Neuronal stem cell (in vitro differentiated cells): ENCODE measurements around the gene METAP1D.
A peak's percentile ranks its signal among the peaks of the same experiment; 100 is the strongest.

Experiments
- DNase-seq: peaks from one replicate; pipeline ENCODE4 v3.0.0-alpha.2; 2013; ENCODE audit warnings: low spot score
- H2AFZ ChIP-seq: one replicate; pipeline ENCODE4 v1.6.1; 2013; ENCODE audit warnings: mild to moderate bottlenecking, low read length, inconsistent platforms
- H2AK5ac ChIP-seq: 2 replicates; pipeline ENCODE4 v1.6.1; 2013; ENCODE audit warnings: low read depth, mild to moderate bottlenecking, inconsistent platforms, low read length, moderate library complexity, mixed read lengths
- H2BK120ac ChIP-seq: 2 replicates; pipeline ENCODE4 v1.6.1; 2013; ENCODE audit warnings: low read depth, mild to moderate bottlenecking, inconsistent platforms, low read length, moderate library complexity, mixed read lengths
- H2BK12ac ChIP-seq: one replicate; pipeline ENCODE4 v1.6.1; 2013; ENCODE audit warnings: low read length, inconsistent platforms
- H2BK15ac ChIP-seq: 2 replicates; pipeline ENCODE4 v1.6.1; 2013; ENCODE audit warnings: mild to moderate bottlenecking, low read length, inconsistent platforms, mixed read lengths
- H2BK5ac ChIP-seq: one replicate; pipeline ENCODE4 v1.6.1; 2013; ENCODE audit warnings: inconsistent platforms, mild to moderate bottlenecking, low read length, moderate library complexity
- H3K14ac ChIP-seq: one replicate; pipeline ENCODE4 v1.6.1; 2013; ENCODE audit warnings: low read length, inconsistent platforms
- H3K18ac ChIP-seq: 2 replicates; pipeline ENCODE4 v1.6.1; 2013; ENCODE audit warnings: low read length, inconsistent platforms
- H3K23ac ChIP-seq: 2 replicates; pipeline ENCODE4 v1.6.1; 2013; ENCODE audit warnings: low read depth, mild to moderate bottlenecking, mixed read lengths, low read length, inconsistent platforms; ENCODE audit not compliant: poor library complexity
- H3K27ac ChIP-seq: replicated peaks from 3 replicates; pipeline ENCODE4 v1.5.1; 2013; ENCODE audit warnings: low read length, inconsistent platforms
- H3K27me3 ChIP-seq, 3 experiments: 2 replicates each; pipeline ENCODE4 v1.6.1; 2013; ENCODE audit warnings: low read length in 3 of 3, mild to moderate bottlenecking in 2 of 3, inconsistent platforms in 1 of 3, low read depth in 1 of 3, mixed read lengths in 1 of 3, moderate library complexity in 1 of 3; ENCODE audit not compliant: control insufficient read depth in 3 of 3, insufficient read depth in 3 of 3
- H3K36me3 ChIP-seq, 2 donors: replicated peaks in 1 of 2; 2 replicates each; pipeline ENCODE4 v1.6.1; 2013; ENCODE audit warnings: low read length in 2 of 2; ENCODE audit not compliant: control insufficient read depth in 2 of 2, insufficient read depth in 2 of 2
- H3K4ac ChIP-seq: 2 replicates; pipeline ENCODE4 v1.6.1; 2013; ENCODE audit warnings: inconsistent platforms, mild to moderate bottlenecking, low read length, moderate library complexity
- H3K4me1 ChIP-seq, 2 donors: 1 replicate in 1 of 2; 2 replicates in 1 of 2; pipeline ENCODE4 v1.6.1; 2013; ENCODE audit warnings: low read length in 2 of 2, low read depth in 1 of 2; ENCODE audit not compliant: control insufficient read depth in 2 of 2, insufficient read depth in 1 of 2
- H3K4me2 ChIP-seq: one replicate; pipeline ENCODE4 v1.6.1; 2013; ENCODE audit warnings: mild to moderate bottlenecking, low read length, inconsistent platforms; ENCODE audit not compliant: insufficient read depth, poor library complexity, severe bottlenecking
- H3K4me3 ChIP-seq, 2 donors: 2 replicates each; pipeline ENCODE4 v1.5.1; 2013; ENCODE audit warnings: low read length in 2 of 2, mild to moderate bottlenecking in 2 of 2, inconsistent platforms in 1 of 2, moderate library complexity in 1 of 2
- H3K79me1 ChIP-seq: one replicate; pipeline ENCODE4 v1.6.1; 2013; ENCODE audit warnings: low read depth, mild to moderate bottlenecking, inconsistent platforms, low read length, moderate library complexity
- H3K9ac ChIP-seq: one replicate; pipeline ENCODE4 v1.6.1; 2013; ENCODE audit warnings: mild to moderate bottlenecking, low read depth, low read length, inconsistent platforms; ENCODE audit not compliant: poor library complexity
- H3K9me3 ChIP-seq, 2 donors: replicated peaks in 1 of 2; 2 replicates each; pipeline versions ENCODE3 to v1.6.1; 2013; ENCODE audit warnings: low read length in 2 of 2, mild to moderate bottlenecking in 2 of 2, inconsistent platforms in 1 of 2, low read depth in 1 of 2, mixed read lengths in 1 of 2, moderate library complexity in 1 of 2; ENCODE audit not compliant: control insufficient read depth in 2 of 2, insufficient read depth in 1 of 2
- H4K8ac ChIP-seq: one replicate; pipeline ENCODE4 v1.6.1; 2013; ENCODE audit warnings: low read depth, mild to moderate bottlenecking, inconsistent platforms, low read length, moderate library complexity
- H4K91ac ChIP-seq: one replicate; pipeline ENCODE4 v1.6.1; 2013; ENCODE audit warnings: low read length, low read depth, mild to moderate bottlenecking, inconsistent platforms; ENCODE audit not compliant: poor library complexity
- WGBS, 2 donors: extraction: QIAGEN DNeasy Blood & Tissue Kit; methylation state at CpG; one replicate each; pipeline ENCODE4 v1.1.7; 2013; ENCODE audit warnings: missing lambda C conversion rate in 2 of 2, mixed read lengths in 1 of 2; ENCODE audit not compliant: insufficient read length in 2 of 2, insufficient replicate concordance in 1 of 2; ENCODE audit errors: extremely low coverage in 2 of 2; 5-methylcytosine and 5-hydroxymethylcytosine counted together

The METAP1D gene

DNA sequence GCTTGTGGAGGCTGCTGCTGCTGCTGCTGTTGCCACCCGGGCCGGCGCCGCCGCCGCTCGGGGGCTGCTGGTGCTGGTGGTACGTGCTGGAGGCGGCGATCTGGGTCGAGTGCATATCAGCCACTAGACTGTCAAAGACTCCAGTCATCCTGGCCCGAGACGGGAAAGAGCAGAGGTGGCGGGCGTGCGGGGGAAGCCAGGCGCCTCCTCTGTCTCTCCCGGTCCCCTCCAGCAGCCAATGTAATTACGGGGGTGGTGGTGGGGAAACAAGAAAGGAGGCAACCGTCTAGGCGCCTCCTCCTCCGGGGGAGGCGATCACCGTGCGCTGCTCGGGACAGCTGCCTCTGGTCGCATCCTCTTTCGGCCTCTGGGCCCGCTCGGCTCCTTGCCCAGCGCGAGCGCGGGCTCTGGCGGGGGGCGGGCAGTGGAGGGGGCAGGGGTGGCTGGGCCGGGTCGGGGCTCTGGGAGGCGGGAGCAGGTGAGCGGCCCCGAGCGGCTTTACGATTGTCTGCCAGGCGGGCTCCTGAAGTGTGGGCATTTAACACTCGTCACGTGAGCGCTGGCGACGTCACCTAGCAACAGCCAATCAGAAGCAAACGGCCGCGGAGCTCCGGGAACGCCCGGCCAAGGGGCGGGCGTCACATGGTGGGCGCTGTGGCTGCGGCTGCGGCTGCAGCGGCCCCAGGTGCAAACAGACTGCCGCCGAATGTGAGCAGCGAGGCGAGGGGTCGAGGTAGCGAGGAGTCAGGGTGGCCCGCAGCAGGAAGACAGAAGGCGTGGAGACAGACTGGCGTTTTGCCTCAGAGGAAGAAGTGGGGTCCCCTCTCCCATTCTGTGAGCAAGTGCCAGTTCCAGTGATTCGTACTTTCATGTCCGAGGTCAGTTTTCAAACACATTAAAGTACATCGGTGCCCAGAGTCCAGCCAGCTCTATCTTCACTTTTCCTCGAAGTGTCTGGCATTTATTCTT lies 102.9 kb downstream of the METAP1D start, which contains the start of gene DLX2:
Gene DLX2, minus strand, starts transcription at position 510 of the 969 bp plus-strand sequence. Its CDS starts 362 bp downstream, at position 148.
- Histone ChIP-seq H2AFZ (peak within 1 kb of the TSS; percentile 95), H3K4ac (no peak within 1 kb of the TSS), H2BK12ac (no peak within 1 kb of the TSS), H3K79me1 (no peaks in the 10 kb centered on the region), H3K23ac (peak within 1 kb of the TSS; percentile 74), H3K4me3 (peak within 1 kb of the TSS; percentile 44 to 51), H3K9me3 (peaks cover 0 to 3% of the 10 kb centered on the region in 2 donors), H3K27ac (no peak within 1 kb of the TSS), H2BK5ac (peak within 1 kb of the TSS; percentile 85), H2BK15ac (peak within 1 kb of the TSS; percentile 72), H3K36me3 (no peaks in the 10 kb centered on the region), H3K18ac (peak within 1 kb of the TSS; percentile 69), H2BK120ac (no peak within 1 kb of the TSS), H3K9ac (peak within 1 kb of the TSS; percentile 81), H2AK5ac (no peak within 1 kb of the TSS), H3K27me3 (peaks cover 47 to 88% (median 87%) of the 10 kb centered on the region in 3 experiments), H4K91ac (no peak within 1 kb of the TSS), H4K8ac (no peak within 1 kb of the TSS), H3K14ac (no peak within 1 kb of the TSS), H3K4me1 (peaks cover 19 to 38% of the 10 kb centered on the region in 2 donors), H3K4me2 (peak within 1 kb of the TSS; percentile 98)
- no CpG with 5 or more reads among the region's 74 CpGs for WGBS, 2 donors
- DNase-seq = peak; percentile 86

DNA sequence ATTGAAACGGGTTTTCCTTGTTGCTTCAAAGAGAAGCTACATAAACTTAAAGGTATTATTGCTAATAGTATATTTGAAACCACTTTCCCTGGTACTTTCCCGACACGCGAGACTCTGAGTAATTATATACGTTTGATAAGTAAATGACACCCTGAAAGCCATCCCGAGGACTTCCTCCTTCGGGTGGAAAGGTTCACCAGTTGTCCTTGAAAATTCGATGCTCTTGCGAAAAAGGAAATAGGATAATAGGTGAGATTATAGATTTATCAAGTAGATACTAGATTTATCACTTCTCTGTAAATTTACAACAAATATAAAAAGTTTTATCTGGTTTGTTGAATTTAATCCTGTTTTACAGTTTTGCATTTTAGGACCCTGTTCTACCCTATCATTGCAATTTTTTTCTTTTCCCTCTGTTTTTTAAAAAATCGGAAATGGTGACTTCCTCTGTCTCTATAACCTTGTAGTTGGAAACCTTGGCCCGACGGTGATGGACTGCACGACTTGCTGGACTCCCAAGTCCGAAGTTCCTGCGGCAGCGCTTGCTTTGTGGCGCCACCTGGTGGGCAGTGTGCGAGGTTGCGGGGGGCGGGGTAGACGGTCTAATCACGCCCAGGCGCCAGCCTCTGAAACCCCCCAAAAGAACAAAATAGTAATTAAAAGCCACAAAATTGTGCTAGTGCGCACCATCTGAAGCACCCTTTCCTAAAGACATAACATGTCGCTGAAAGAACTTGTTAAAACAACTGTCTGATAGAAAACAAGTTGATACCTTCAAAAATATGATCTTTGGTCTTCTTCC lies 103.9 kb downstream of the METAP1D start:
- H4K8ac ChIP-seq = no peak overlapping the region
- no peak overlapping the region for H3K14ac ChIP-seq
- no peak overlapping the region for H3K4ac ChIP-seq
- no peak overlapping the region for H3K4me2 ChIP-seq
- peaks cover 0 to 5% of the 10 kb centered on the region in 2 donors for H3K9me3 ChIP-seq
- no peak overlapping the region for H2BK12ac ChIP-seq
- H2BK5ac ChIP-seq = no peak overlapping the region
- peaks cover 47 to 88% (median 80%) of the 10 kb centered on the region in 3 experiments for H3K27me3 ChIP-seq
- no peak overlapping the region for H3K18ac ChIP-seq
- H2BK120ac ChIP-seq = no peak overlapping the region
- no peaks in the 10 kb centered on the region for H3K79me1 ChIP-seq
- no peak overlapping the region for H3K27ac ChIP-seq
- WGBS, 2 donors = no CpG with 5 or more reads among the region's 25 CpGs
- H2BK15ac ChIP-seq = no peak overlapping the region
- no peak overlapping the region for H3K4me3 ChIP-seq
- peak; percentile 85 for DNase-seq
- H3K4me1 ChIP-seq = peaks cover 23 to 34% of the 10 kb centered on the region in 2 donors
- no peak overlapping the region for H2AK5ac ChIP-seq
- H3K23ac ChIP-seq = no peak overlapping the region
- H4K91ac ChIP-seq = no peak overlapping the region
- no peak overlapping the region for H2AFZ ChIP-seq
- H3K9ac ChIP-seq = no peak overlapping the region
- no peaks in the 10 kb centered on the region for H3K36me3 ChIP-seq

DNA sequence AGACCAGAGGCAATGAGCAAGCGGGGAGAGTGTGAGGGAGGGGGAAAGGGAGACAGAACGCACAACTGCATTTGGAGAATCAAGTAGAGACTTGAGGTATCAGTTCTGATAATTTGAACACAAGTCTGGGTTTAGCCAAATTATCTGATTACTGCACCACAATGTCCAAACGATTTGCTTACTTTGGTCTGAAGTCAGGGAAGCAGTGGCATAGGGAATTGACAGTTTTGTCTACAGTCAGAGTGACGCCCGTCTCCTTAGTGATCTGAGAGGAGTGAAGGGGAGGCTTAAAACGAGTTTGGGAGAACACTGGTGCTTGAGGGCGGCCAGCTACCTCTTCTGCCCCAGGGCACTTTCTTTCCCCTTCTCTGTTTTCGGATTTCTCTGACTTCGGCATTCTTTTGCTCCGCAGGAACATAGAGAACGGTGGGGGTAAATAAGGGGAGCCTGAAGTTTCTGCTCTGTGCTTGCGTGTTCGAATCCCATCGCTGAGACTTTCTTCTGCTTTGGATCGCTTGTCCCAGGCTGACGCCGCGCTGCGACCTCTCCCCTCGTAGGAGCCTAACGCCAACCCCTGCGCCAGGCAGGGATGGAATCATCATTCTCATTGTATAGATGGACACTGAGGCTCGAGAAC lies 105.8 kb downstream of the METAP1D start:
- peaks cover 0 to 5% of the 10 kb centered on the region in 2 donors for H3K9me3 ChIP-seq
- H3K4me1 ChIP-seq = peaks cover 18 to 29% of the 10 kb centered on the region in 2 donors
- no peak overlapping the region for H3K23ac ChIP-seq
- H3K4me3 ChIP-seq = peak overlapping the region; percentile 22 to 60
- H3K36me3 ChIP-seq = no peaks in the 10 kb centered on the region
- H3K14ac ChIP-seq = no peak overlapping the region
- peak; percentile 17 for DNase-seq
- H2AFZ ChIP-seq = peak overlapping the region; percentile 85
- H3K27ac ChIP-seq = no peak overlapping the region
- no peak overlapping the region for H3K4ac ChIP-seq
- WGBS, 2 donors = no CpG with 5 or more reads among the region's 23 CpGs
- H3K9ac ChIP-seq = no peak overlapping the region
- peaks cover 41 to 87% (median 61%) of the 10 kb centered on the region in 3 experiments for H3K27me3 ChIP-seq
- H2AK5ac ChIP-seq = no peak overlapping the region
- H2BK12ac ChIP-seq = no peak overlapping the region
- peak overlapping the region; percentile 58 for H3K4me2 ChIP-seq
- no peak overlapping the region for H4K91ac ChIP-seq
- H4K8ac ChIP-seq = no peak overlapping the region
- no peak overlapping the region for H2BK5ac ChIP-seq
- no peaks in the 10 kb centered on the region for H3K79me1 ChIP-seq
- no peak overlapping the region for H3K18ac ChIP-seq
- H2BK15ac ChIP-seq = no peak overlapping the region
- H2BK120ac ChIP-seq = no peak overlapping the region
